Left cardiac atrium (tissue), 4 donors: ENCODE measurements around the gene ACAP3. TPM values are rescaled to one million over a fixed set of nuclear protein-coding genes. Genes with fewer than 3 reads are reported as not detected.

Experiments
- ATAC-seq, 2 donors: fragments of 200-7000 bp; cut with Tn5 transposase; one replicate each; pipeline ENCODE4 v1.9.1; 2020; ENCODE audit warnings: mild to moderate bottlenecking in 2 of 2, moderate library complexity in 2 of 2
- DNase-seq: peaks from one replicate; pipeline ENCODE4 v3.0.0-alpha.2; 2020
- intact Hi-C, 2 donors: fragments of 100-400 bp; cut with DNase I; formaldehyde crosslinking; loops; one replicate each; pipeline versions ENCODE4 v1.14.1 to v1.15.1; 2022 to 2023
- microRNA-seq, 2 donors: library from miRNA; unstranded; fragments of <30 nt; microRNA quantifications; one replicate each; pipeline ENCODE4 v1.2.0, GENCODE V29; 2020
- total RNA-seq, 2 donors: library from RNA; stranded (reverse); fragmentation: NEBNext Ultra II Directional; extraction: Animal tissue kit (Norgen Biotek cat#: 25700); gene quantifications; one replicate each; pipeline ENCODE4 v1.2.1, GENCODE V29; 2021
- donor health status: DM: no; HTN: yes; CAD: no.
- donor health status: DM: no; HTN: yes; CAD: no; lungs with severe emphysema.
- donor health status: DM: yes; HTN: yes; CAD: no.
- donor health status: Dilated cardiomyopathy.

Gene ACAP3
- total RNA-seq, 2 donors from 2014 or later: 36.2 to 46.7 TPM

- no peak for DNase-seq
- ATAC-seq: no peak
- intact Hi-C loops: no loop called here
Measured at GRCh38 chr1:1244192-1244811, 63.4 kb downstream of the ACAP3 start.

GRCh38 chr1:1243807-1244191 lies 63.9 kb downstream of the ACAP3 start:
- intact Hi-C loops: no loop called here
- no peak for ATAC-seq

GRCh38 chr1:1243266-1243660 lies 64.5 kb downstream of the ACAP3 start:
- ATAC-seq (no peak), DNase-seq (no peak)
- intact Hi-C loops: no loop called here

More at GRCh38 chr1:1243807-1244191, 63.9 kb downstream of the ACAP3 start:
- DNase-seq: no peak

GRCh38 chr1:1242461-1243265 lies 65.1 kb downstream of the ACAP3 start:
- no peak for DNase-seq
- no peak for ATAC-seq
- intact Hi-C loops: no loop called here

Small RNAs within 50 kb of the gene (microRNA-seq; reads per million reads assigned to microRNA genes)
- gene MIR6726 (2.2 reads per million in 2 donors), gene MIR6727 (0 to 0.54 reads per million in 2 donors), gene MIR6808 (0 to 0.20 reads per million in 2 donors)

Other genes with a start within 250 kb of the ACAP3 start
- gene RNF223, start 233.6 kb downstream of the ACAP3 start, total RNA-seq: not detected
- 1 to 10 TPM; 5.3 to 6.1 TPM for gene C1orf159, start 191.8 kb downstream of the ACAP3 start, total RNA-seq
- not detected for gene TTLL10, start 134.1 kb downstream of the ACAP3 start, total RNA-seq
- gene TNFRSF18, start 101.3 kb downstream of the ACAP3 start, total RNA-seq: under 1 TPM in 1 of 2 donors, not detected in 1; 0.44 TPM
- gene TNFRSF4, start 93.8 kb downstream of the ACAP3 start, total RNA-seq: 1 to 10 TPM; 1.2 to 1.6 TPM
- gene SDF4, start 75.9 kb downstream of the ACAP3 start, total RNA-seq: 100 to 1,000 TPM; 132 to 173 TPM
- gene B3GALT6, start 75.7 kb downstream of the ACAP3 start, total RNA-seq: 10 to 100 TPM; 11.3 to 16.0 TPM
- 1 to 10 TPM in 1 of 2 donors, not detected in 1; 1.5 TPM for gene C1QTNF12, start 61.2 kb downstream of the ACAP3 start, total RNA-seq
- gene UBE2J2, start 34.1 kb downstream of the ACAP3 start, total RNA-seq: 10 to 100 TPM; 35.9 to 41.5 TPM
- gene SCNN1D, start 27.5 kb downstream of the ACAP3 start, total RNA-seq: 1 to 10 TPM; 3.5 to 4.1 TPM
- 10 to 100 TPM; 11.4 to 12.2 TPM for gene PUSL1, start 667 bp upstream of the ACAP3 start, total RNA-seq
- 10 to 100 TPM; 48.5 to 60.0 TPM for gene INTS11, start 16.7 kb upstream of the ACAP3 start, total RNA-seq
- 10 to 100 TPM; 31.8 to 32.5 TPM for gene CPTP, start 16.9 kb upstream of the ACAP3 start, total RNA-seq
- under 1 TPM; 0.44 to 0.65 TPM for gene TAS1R3, start 23.4 kb upstream of the ACAP3 start, total RNA-seq
- 10 to 100 TPM; 63.5 to 69.2 TPM for gene DVL1, start 41.5 kb upstream of the ACAP3 start, total RNA-seq
- 10 to 100 TPM; 38.3 to 44.3 TPM for gene MXRA8, start 50.6 kb upstream of the ACAP3 start, total RNA-seq
- gene AURKAIP1, start 67.3 kb upstream of the ACAP3 start, total RNA-seq: 100 to 1,000 TPM; 184 to 199 TPM
- gene CCNL2, start 91.4 kb upstream of the ACAP3 start, total RNA-seq: 10 to 100 TPM; 56.0 to 89.0 TPM
- 100 to 1,000 TPM; 112 to 134 TPM for gene MRPL20, start 99.4 kb upstream of the ACAP3 start, total RNA-seq
- gene ANKRD65, start 113.3 kb upstream of the ACAP3 start, total RNA-seq: 1 to 10 TPM; 2.2 to 3.0 TPM
- gene VWA1, start 127.8 kb upstream of the ACAP3 start, total RNA-seq: 10 to 100 TPM; 24.9 to 66.4 TPM
- gene ATAD3C, start 141.8 kb upstream of the ACAP3 start, total RNA-seq: 1 to 10 TPM; 1.7 to 2.4 TPM
- gene ATAD3B, start 163.8 kb upstream of the ACAP3 start, total RNA-seq: 1 to 10 TPM; 6.9 to 7.3 TPM
- 10 to 100 TPM; 14.1 to 24.3 TPM for gene ATAD3A, start 204.2 kb upstream of the ACAP3 start, total RNA-seq
- 1 to 10 TPM; 4.6 to 5.4 TPM for gene TMEM240, start 232.7 kb upstream of the ACAP3 start, total RNA-seq